ENCODE measurements around the gene OR10AD1. TPM values are rescaled to one million over a fixed set of nuclear protein-coding genes. Genes with fewer than 3 reads are reported as not detected.
"Not testable (repeated sequence)": the region's sequence is repeated elsewhere in the genome, so short reads cannot be mapped to it uniquely, and the experiment has no call there.

The OR10AD1 gene
- total RNA-seq, 1 donor = not detected

GRCh38 chr12:48163150-48163747 is 39.8 kb downstream of the OR10AD1 start:
- H3K4me3 ChIP-seq (ENCODE audit: low read depth, low read length) = no peak overlapping the region
- DNase-seq (ENCODE audit: low read depth) = no peak
- no peak for TF ChIP-seq CTCF (IDR thresholded peaks at IDR 0.05; ENCODE audit: insufficient read depth, low read length)

GRCh38 chr12:48160807-48161206 is 42.3 kb downstream of the OR10AD1 start:
- TF ChIP-seq CTCF (IDR thresholded peaks at IDR 0.05; ENCODE audit: insufficient read depth, low read length) = no peak
- H3K4me3 ChIP-seq (ENCODE audit: low read depth, low read length) = no peak overlapping the region
- DNase-seq (ENCODE audit: low read depth) = peak; percentile 30

GRCh38 chr12:48160046-48160445 is 43.0 kb downstream of the OR10AD1 start:
- peak; percentile 66 for DNase-seq (ENCODE audit: low read depth)
- TF ChIP-seq CTCF (IDR thresholded peaks at IDR 0.05; ENCODE audit: insufficient read depth, low read length) = no peak
- no peak overlapping the region for H3K4me3 ChIP-seq (ENCODE audit: low read depth, low read length)

GRCh38 chr12:48157889-48158370 is 45.2 kb downstream of the OR10AD1 start:
- no peak for TF ChIP-seq CTCF (IDR thresholded peaks at IDR 0.05; ENCODE audit: insufficient read depth, low read length)
- H3K4me3 ChIP-seq (ENCODE audit: low read depth, low read length) = peak overlapping the region; percentile 63
- DNase-seq (ENCODE audit: low read depth) = no peak

GRCh38 chr12:48157018-48157888 is 45.8 kb downstream of the OR10AD1 start, which contains the start of gene ASB8:
ASB8 (minus strand) TSS chr12:48157515; CDS start chr12:48153496, 4,019 bp downstream.
- TF ChIP-seq CTCF (IDR thresholded peaks at IDR 0.05; ENCODE audit: insufficient read depth, low read length) = peak; percentile 53
- DNase-seq (ENCODE audit: low read depth) = peak; percentile 99
- H3K4me3 ChIP-seq (ENCODE audit: low read depth, low read length) = peak within 1 kb of the TSS; percentile 100

GRCh38 chr12:48156652-48157017 is 46.5 kb downstream of the OR10AD1 start:
- no peak for TF ChIP-seq CTCF (IDR thresholded peaks at IDR 0.05; ENCODE audit: insufficient read depth, low read length)
- DNase-seq (ENCODE audit: low read depth) = no peak
- H3K4me3 ChIP-seq (ENCODE audit: low read depth, low read length) = peak overlapping the region; percentile 100

- not testable (repeated sequence) for H3K4me3 ChIP-seq (ENCODE audit: low read depth, low read length); DNase-seq (ENCODE audit: low read depth)
Measured at GRCh38 chr12:48155786-48156185, 47.3 kb downstream of the OR10AD1 start.

Data from fibroblast of the aortic adventitia (primary cell).